H9 (cell line): Measurements from ENCODE around the gene DCLRE1C. TPM values are rescaled to one million over a fixed set of nuclear protein-coding genes. Genes with fewer than 3 reads are reported as not detected.

Source experiments
- DNase-seq: peaks from one replicate; pipeline ENCODE4 v3.0.0-alpha.2; 2017
- H2AFZ ChIP-seq: one replicate; pipeline ENCODE4 v1.6.1; 2013; ENCODE audit warnings: mild to moderate bottlenecking, low read length, control low read depth, moderate library complexity
- H2AK5ac ChIP-seq: 2 replicates; pipeline ENCODE4 v1.6.1; 2013; ENCODE audit warnings: low read length, control low read depth, mixed read lengths; ENCODE audit not compliant: insufficient read length
- H2BK120ac ChIP-seq: one replicate; pipeline ENCODE4 v1.6.1; 2013; ENCODE audit warnings: low read depth, mild to moderate bottlenecking, low read length, control low read depth, inconsistent platforms; ENCODE audit not compliant: poor library complexity, severe bottlenecking
- H2BK12ac ChIP-seq: 2 replicates; pipeline ENCODE4 v1.6.1; 2013; ENCODE audit warnings: low read length, control low read depth, mixed read lengths, low read depth; ENCODE audit not compliant: insufficient read length
- H2BK15ac ChIP-seq: 2 replicates; pipeline ENCODE4 v1.6.1; 2013; ENCODE audit warnings: low read depth, low read length, control low read depth
- H2BK20ac ChIP-seq: one replicate; pipeline ENCODE4 v1.6.1; 2013; ENCODE audit warnings: low read depth, mild to moderate bottlenecking, low read length, control low read depth, inconsistent platforms; ENCODE audit not compliant: poor library complexity, severe bottlenecking
- H2BK5ac ChIP-seq: 2 replicates; pipeline ENCODE4 v1.6.1; 2013; ENCODE audit warnings: low read length, control low read depth, mixed read lengths; ENCODE audit not compliant: insufficient read length
- H3K14ac ChIP-seq: 2 replicates; pipeline ENCODE4 v1.6.1; 2013; ENCODE audit warnings: low read length, control low read depth; ENCODE audit not compliant: insufficient read depth
- H3K18ac ChIP-seq: 2 replicates; pipeline ENCODE4 v1.6.1; 2013; ENCODE audit warnings: low read depth, mild to moderate bottlenecking, mixed read lengths, low read length, control low read depth; ENCODE audit not compliant: insufficient read length
- H3K23ac ChIP-seq: 2 replicates; pipeline ENCODE4 v1.6.1; 2013; ENCODE audit warnings: low read length, control low read depth, mixed read lengths, low read depth; ENCODE audit not compliant: insufficient read length
- H3K23me2 ChIP-seq: 2 replicates; pipeline ENCODE4 v1.6.1; 2013; ENCODE audit warnings: low read depth, mild to moderate bottlenecking, mixed read lengths, low read length, control low read depth; ENCODE audit not compliant: insufficient read length, poor library complexity, severe bottlenecking
- H3K27ac ChIP-seq: 2 replicates; pipeline ENCODE4 v1.5.1; 2013; ENCODE audit warnings: low read length, control low read depth, mixed read lengths, low read depth; ENCODE audit not compliant: insufficient read length
- H3K27me3 ChIP-seq: 2 replicates; pipeline ENCODE4 v1.6.1; 2013; ENCODE audit warnings: low read length, control low read depth, inconsistent platforms; ENCODE audit not compliant: insufficient read depth
- H3K4ac ChIP-seq: 2 replicates; pipeline ENCODE4 v1.6.1; 2013; ENCODE audit warnings: low read depth, mild to moderate bottlenecking, control low read depth, inconsistent platforms, low read length, moderate library complexity
- H3K4me1 ChIP-seq: 2 replicates; pipeline ENCODE4 v1.6.1; 2013; ENCODE audit warnings: low read length, control low read depth, inconsistent platforms; ENCODE audit not compliant: insufficient read depth
- H3K4me2 ChIP-seq: 2 replicates; pipeline ENCODE4 v1.6.1; 2013; ENCODE audit warnings: low read length, control low read depth, mixed read lengths; ENCODE audit not compliant: insufficient read length, insufficient read depth
- H3K56ac ChIP-seq: 2 replicates; pipeline ENCODE4 v1.6.1; 2013; ENCODE audit warnings: low read depth, mild to moderate bottlenecking, mixed read lengths, low read length, control low read depth; ENCODE audit not compliant: insufficient read length
- H3K79me1 ChIP-seq: 2 replicates; pipeline ENCODE4 v1.6.1; 2013; ENCODE audit warnings: low read depth, mild to moderate bottlenecking, moderate library complexity, low read length, control low read depth, inconsistent platforms; ENCODE audit not compliant: insufficient read depth, poor library complexity, severe bottlenecking
- H3K79me2 ChIP-seq: 2 replicates; pipeline ENCODE4 v1.6.1; 2013; ENCODE audit warnings: low read length, control low read depth, inconsistent platforms; ENCODE audit not compliant: insufficient read depth
- H3K9ac ChIP-seq: 2 replicates; pipeline ENCODE4 v1.6.1; 2013; ENCODE audit warnings: low read length, control low read depth, mixed read lengths; ENCODE audit not compliant: insufficient read length; ENCODE audit errors: extremely low read depth
- H3K9me3 ChIP-seq: one replicate; pipeline ENCODE4 v1.6.1; 2013; ENCODE audit warnings: low read depth, low read length, inconsistent platforms; ENCODE audit not compliant: control insufficient read depth
- H3T11ph ChIP-seq: one replicate; pipeline ENCODE4 v1.6.1; 2013; ENCODE audit warnings: mild to moderate bottlenecking, low read length, control low read depth, inconsistent platforms
- H4K20me1 ChIP-seq: one replicate; pipeline ENCODE4 v1.6.1; 2013; ENCODE audit not compliant: control insufficient read depth, insufficient read length, insufficient read depth
- H4K5ac ChIP-seq: 2 replicates; pipeline ENCODE4 v1.6.1; 2013; ENCODE audit warnings: low read depth, mild to moderate bottlenecking, mixed read lengths, low read length, control low read depth; ENCODE audit not compliant: insufficient read length
- H4K8ac ChIP-seq: replicated peaks from 2 replicates; pipeline ENCODE4 v1.6.1; 2013; ENCODE audit warnings: low read length, control low read depth, mixed read lengths, low read depth; ENCODE audit not compliant: insufficient read length
- H4K91ac ChIP-seq: 2 replicates; pipeline ENCODE4 v1.6.1; 2013; ENCODE audit warnings: low read depth, mild to moderate bottlenecking, moderate library complexity, mixed read lengths, low read length, control low read depth; ENCODE audit not compliant: insufficient read length
- H3K27ac Mint-ChIP-seq, 3 experiments: 2 replicates in 2 of 3; 3 replicates in 1 of 3; pipeline ENCODE4 v1.8.0; 2020 to 2021; ENCODE audit warnings: mixed read lengths in 3 of 3, mild to moderate bottlenecking in 1 of 3, moderate library complexity in 1 of 3
- H3K27me3 Mint-ChIP-seq: 2 replicates; pipeline ENCODE4 v1.8.0; 2021; ENCODE audit warnings: low read depth, mild to moderate bottlenecking, moderate library complexity, mixed read lengths
- H3K36me3 Mint-ChIP-seq, 3 experiments: 2 replicates in 2 of 3; 3 replicates in 1 of 3; pipeline ENCODE4 v1.8.0; 2020 to 2021; ENCODE audit warnings: low read depth in 3 of 3, mixed read lengths in 3 of 3; ENCODE audit not compliant: insufficient read depth in 1 of 3
- H3K4me1 Mint-ChIP-seq, 2 experiments: 2 replicates each; pipeline ENCODE4 v1.8.0; 2020; ENCODE audit warnings: mixed read lengths in 2 of 2
- H3K4me3 Mint-ChIP-seq, 2 experiments: 2 replicates in 1 of 2; 3 replicates in 1 of 2; pipeline ENCODE4 v1.8.0; 2020 to 2021; ENCODE audit warnings: mild to moderate bottlenecking in 2 of 2, mixed read lengths in 2 of 2, moderate library complexity in 1 of 2
- H3K9me3 Mint-ChIP-seq, 2 experiments: 2 replicates in 1 of 2; 3 replicates in 1 of 2; pipeline ENCODE4 v1.8.0; 2020; ENCODE audit warnings: mild to moderate bottlenecking in 2 of 2, mixed read lengths in 2 of 2, moderate library complexity in 1 of 2
- WGBS: extraction: QIAGEN DNeasy Blood & Tissue Kit; methylation state at CpG from one replicate; pipeline ENCODE4 v1.1.7; 2013; ENCODE audit warnings: missing lambda C conversion rate, low lambda C conversion rate, mixed read lengths; ENCODE audit not compliant: insufficient read length; ENCODE audit errors: extremely low coverage; 5-methylcytosine and 5-hydroxymethylcytosine counted together
- total RNA-seq: library from RNA; stranded (reverse); gene quantifications from 2 replicates; pipeline ENCODE4 v1.2.1, GENCODE V29; 2021
- TF ChIP-seq, protein P1 (sequence below): fragments of 200-600 bp; sonication (generic); conservative IDR thresholded peaks from 3 replicates; pipeline ENCODE4 v1.8.0; 2021; ENCODE audit warnings: antibody characterized with exemption, mild to moderate bottlenecking

The DCLRE1C gene
- total RNA-seq, 1 experiment from 2014 or later: 15.2 TPM

DNA sequence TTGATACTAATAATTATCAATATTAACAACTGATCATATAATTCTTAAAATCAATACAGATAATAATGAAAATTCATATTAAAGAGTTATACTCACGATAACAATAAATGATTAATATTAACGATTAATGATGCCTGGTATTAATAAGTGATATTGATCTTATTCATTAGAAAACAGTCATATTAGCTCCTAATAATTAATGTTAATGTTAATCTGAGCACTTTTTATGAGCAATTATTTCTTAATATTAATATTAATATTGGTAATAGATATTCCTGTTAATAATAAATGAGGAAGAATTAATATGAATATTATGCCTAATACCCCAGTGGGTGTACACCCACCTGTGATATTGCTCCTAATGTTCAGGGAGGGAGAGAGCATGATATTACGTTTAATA is 28.8 kb upstream of the DCLRE1C start:
- Histone ChIP-seq H2BK5ac (no peak overlapping the region), H3K4me1 (no peaks in the 10 kb centered on the region), H3K23ac (no peak overlapping the region), H3T11ph (no peak overlapping the region), H3K18ac (no peak overlapping the region), H2AFZ (no peak overlapping the region), H4K5ac (no peak overlapping the region), H3K9me3 (no peaks in the 10 kb centered on the region), H3K23me2 (no peaks in the 10 kb centered on the region), H3K9ac (no peak overlapping the region), H3K27me3 (no peaks in the 10 kb centered on the region), H3K27ac (no peak overlapping the region), H3K79me2 (no peaks in the 10 kb centered on the region), H4K20me1 (no peaks in the 10 kb centered on the region), H3K56ac (no peak overlapping the region), H2BK20ac (no peak overlapping the region), H2BK15ac (no peak overlapping the region), H3K79me1 (no peaks in the 10 kb centered on the region), H2BK12ac (no peak overlapping the region), H3K4ac (no peak overlapping the region), H2BK120ac (no peak overlapping the region), H2AK5ac (no peak overlapping the region), H4K8ac (no peak overlapping the region), H3K14ac (no peak overlapping the region), H3K4me2 (no peak overlapping the region), H4K91ac (no peak overlapping the region)
- H3K27me3 Mint-ChIP-seq: peaks cover 5% of the 10 kb centered on the region; the same call in 1 of the 2 replicates
- H3K36me3 Mint-ChIP-seq: no peaks in the 10 kb centered on the region
- no peak overlapping the region for H3K4me3 Mint-ChIP-seq
- no peaks in the 10 kb centered on the region for H3K9me3 Mint-ChIP-seq
- H3K4me1 Mint-ChIP-seq: no peaks in the 10 kb centered on the region
- no peak overlapping the region for H3K27ac Mint-ChIP-seq
- no peak for DNase-seq
- TF ChIP-seq, protein P1, sequence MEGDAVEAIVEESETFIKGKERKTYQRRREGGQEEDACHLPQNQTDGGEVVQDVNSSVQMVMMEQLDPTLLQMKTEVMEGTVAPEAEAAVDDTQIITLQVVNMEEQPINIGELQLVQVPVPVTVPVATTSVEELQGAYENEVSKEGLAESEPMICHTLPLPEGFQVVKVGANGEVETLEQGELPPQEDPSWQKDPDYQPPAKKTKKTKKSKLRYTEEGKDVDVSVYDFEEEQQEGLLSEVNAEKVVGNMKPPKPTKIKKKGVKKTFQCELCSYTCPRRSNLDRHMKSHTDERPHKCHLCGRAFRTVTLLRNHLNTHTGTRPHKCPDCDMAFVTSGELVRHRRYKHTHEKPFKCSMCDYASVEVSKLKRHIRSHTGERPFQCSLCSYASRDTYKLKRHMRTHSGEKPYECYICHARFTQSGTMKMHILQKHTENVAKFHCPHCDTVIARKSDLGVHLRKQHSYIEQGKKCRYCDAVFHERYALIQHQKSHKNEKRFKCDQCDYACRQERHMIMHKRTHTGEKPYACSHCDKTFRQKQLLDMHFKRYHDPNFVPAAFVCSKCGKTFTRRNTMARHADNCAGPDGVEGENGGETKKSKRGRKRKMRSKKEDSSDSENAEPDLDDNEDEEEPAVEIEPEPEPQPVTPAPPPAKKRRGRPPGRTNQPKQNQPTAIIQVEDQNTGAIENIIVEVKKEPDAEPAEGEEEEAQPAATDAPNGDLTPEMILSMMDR: no peak
- WGBS: no CpG with 5 or more reads among the region's 3 CpGs
